Activated naive CD8-positive, alpha-beta T cell treated with anti-CD3 and anti-CD28 coated beads, Interleukin-2, amount 50 U/mL, for 16 hours (primary cell): Measurements from ENCODE around the gene PTEN.

ENCODE experiments used
- DNase-seq: peaks from one replicate; pipeline ENCODE4 v3.0.0-alpha.2; 2020; ENCODE audit warnings: low read depth, low spot score

PTEN gene

DNA sequence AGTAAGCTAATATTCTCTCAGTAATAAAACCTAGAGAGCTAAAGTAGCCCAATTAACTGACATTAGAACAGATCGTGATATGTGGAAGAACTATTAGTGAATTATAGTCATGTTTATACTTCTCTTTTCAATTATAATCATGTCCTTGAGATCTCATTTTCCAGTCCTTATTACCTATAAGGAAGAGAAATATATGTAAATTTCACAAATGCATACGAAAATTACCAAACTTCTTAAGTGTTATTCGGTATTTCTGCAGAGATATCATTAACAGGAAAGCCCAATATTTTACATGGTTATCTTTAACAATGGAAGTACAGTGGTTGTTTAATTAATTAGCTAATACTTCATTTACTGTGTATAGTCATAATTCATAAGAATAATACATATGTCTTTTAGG lies 110.7 kb downstream of the PTEN start:
- DNase-seq = no peak

DNA sequence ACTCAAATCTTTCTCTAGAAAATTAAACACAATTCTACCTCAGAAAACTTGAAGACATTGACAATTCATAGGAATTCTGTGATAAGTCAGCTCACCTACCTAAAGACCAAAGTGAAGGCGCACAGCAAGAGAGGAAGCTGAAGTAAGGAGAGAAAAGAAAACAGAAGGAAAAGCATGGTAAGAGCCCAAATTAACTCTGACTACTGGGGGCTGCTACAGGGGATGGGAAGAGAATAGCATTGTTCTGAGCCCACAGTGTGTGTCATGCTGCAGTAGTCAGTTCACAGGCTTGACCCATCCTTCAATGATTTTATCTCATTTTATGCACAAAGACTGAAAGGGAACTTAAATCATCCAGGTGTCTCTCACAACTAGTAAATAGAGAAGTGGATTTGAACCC lies 111.3 kb downstream of the PTEN start:
- DNase-seq = no peak

DNA sequence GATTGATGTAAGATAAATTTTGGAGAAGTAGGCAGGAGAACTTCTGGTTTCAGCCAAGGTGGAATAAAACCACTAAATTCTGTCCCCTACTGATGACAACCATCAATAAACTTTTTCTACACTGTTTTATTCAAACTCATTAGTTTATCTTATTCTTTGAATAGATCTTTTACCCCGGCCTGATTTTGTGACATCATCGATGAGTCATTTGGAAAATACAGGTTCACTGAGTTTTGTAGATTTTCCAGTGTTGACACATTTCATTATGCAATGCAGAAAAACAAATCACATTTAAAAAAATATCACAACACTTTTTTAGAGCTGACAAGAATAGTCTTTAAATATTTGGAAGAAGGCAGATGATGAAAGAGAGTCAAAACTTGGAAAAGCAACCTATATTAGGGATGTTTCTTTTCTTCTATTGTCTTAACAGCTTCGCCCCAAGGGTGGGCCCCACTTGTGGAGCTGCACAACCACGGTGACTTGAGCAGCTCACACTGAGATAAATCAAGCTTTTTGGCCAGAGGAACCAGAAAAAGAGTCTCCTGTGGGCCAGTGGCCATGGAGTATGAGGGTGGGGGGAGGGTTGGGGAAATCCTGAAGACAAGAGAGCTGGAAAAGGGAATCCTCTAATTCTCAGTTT lies 112.8 kb downstream of the PTEN start:
- DNase-seq = no peak

DNA sequence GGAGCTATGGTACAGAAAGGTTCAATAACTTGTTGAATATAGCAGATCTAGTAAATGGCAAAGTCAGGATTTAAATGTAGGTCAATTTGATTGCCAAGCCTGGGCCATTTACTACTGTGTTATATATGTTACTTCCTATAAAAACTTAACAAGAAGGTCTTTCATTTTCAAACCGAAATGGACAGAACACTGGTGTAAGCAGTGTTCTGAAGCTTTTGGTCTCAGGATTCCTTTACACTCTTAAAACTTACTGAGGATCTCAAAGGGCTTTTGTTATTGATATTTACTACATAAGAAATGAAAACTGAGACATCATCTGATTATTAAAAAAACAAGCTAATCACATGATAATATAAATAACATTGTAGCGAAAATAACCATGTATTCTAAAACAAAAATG lies 114.7 kb downstream of the PTEN start:
- no peak for DNase-seq

DNA sequence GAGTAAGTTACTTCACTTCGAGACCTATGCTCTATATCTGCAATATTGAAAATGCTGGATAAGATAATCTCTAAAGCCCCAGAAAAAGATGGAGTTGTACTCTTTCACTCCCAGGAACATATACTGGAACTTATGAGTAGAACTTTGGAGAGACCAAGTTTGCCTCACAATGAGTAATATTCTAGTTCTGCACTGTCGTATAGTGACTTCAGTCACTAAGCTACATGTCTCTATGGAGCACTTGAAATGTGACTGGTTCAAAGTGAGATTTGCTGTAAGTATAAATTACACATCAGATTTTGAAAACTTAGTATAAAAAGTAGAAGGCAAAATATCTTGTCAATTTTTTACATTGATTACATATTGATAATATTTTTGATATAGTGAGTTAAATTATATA lies 116.4 kb downstream of the PTEN start:
- no peak for DNase-seq

DNA sequence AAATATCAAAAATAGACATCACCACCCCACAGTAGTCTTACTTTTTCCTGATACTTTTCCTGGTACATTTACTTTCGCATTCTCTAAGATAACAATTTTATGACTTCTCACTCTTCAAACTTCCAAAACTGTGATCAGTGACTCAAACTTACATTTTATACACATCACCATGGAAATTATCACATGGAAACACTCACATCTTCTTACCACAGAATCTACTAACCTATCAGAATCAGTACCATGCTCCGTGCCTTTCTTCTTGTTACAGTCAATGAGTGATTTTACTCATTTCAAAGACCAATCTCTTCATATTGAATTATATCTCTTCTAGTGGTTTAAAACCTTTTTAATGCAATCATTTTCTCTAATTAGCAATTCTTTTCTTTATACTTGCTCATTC lies 120.3 kb downstream of the PTEN start:
- DNase-seq = no peak

DNA sequence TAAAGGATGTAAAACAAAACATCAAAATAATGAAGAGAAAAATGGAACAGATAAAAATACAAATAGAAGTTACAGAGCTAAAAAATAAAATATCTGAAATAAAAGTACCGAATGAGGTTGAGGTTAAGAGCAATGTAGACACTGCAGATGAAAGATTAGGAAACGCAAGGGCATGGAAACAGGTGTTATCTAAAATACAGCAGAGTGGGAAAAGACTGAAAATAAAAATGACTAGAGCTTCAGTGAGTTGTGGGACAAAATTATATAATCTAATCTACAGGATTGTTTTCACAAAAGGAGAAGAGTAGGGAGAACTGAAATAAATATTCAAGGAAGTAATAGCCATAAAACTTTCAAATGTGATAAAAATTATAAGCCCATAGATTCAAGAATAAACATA lies 123.8 kb downstream of the PTEN start:
- DNase-seq = no peak

DNA sequence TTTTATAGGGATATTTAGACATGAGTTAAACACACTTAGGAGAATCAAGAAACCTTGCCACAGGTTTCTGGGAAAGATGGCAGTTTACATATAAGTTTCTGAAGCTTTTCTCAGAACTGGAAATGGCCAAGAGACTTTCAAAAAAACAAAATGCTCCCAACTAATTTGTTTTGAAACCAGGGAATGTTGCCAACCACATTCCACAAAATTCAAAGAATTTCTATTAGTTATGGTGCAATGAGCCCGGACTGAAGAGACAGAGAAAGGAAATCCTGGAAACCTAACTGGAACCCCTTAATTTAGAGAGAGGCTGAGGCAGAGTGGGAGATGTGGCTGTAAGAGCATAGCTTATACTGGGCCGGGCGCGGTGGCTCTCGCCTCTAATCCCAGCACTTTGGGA lies 128.5 kb downstream of the PTEN start:
- DNase-seq = no peak

DNA sequence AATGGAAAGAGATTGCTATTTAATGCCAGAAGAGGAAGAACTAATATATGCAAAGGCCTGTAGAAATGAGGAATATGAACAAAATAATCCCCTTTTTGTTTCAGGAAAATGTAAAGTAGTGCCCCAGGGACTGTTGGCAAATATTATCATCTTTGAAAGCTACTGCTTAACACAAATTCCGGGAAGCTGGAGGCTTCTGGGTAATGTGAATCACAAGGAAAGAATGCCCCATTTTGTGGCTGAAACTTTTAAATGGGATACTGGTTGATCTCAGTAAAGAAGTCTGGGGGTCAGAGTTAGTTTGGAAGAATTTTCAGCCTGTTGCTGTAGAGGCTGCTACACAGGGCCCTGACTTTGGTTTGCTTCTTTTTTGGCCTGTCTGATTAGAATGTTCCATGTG lies 141.0 kb downstream of the PTEN start:
- no peak for DNase-seq

DNA sequence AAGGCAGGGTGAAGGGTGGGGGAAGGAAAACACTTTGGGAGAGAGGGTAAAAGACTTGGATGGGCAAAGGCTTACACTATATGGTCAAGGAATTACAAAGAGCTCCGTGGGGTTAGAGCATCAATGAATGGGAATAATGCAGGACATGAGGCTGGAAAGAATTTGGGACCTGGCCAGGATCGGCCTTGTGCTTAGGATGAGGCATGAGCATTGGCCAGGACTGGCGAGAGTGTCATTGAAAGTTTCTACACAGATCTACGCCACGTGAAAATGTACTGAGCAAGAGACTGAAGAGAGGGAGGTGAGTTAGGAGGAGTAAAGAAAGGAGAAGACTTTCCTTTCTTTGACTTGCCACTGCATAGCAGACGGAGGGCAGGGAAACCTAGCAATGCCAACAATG lies 142.8 kb downstream of the PTEN start:
- DNase-seq = no peak

DNA sequence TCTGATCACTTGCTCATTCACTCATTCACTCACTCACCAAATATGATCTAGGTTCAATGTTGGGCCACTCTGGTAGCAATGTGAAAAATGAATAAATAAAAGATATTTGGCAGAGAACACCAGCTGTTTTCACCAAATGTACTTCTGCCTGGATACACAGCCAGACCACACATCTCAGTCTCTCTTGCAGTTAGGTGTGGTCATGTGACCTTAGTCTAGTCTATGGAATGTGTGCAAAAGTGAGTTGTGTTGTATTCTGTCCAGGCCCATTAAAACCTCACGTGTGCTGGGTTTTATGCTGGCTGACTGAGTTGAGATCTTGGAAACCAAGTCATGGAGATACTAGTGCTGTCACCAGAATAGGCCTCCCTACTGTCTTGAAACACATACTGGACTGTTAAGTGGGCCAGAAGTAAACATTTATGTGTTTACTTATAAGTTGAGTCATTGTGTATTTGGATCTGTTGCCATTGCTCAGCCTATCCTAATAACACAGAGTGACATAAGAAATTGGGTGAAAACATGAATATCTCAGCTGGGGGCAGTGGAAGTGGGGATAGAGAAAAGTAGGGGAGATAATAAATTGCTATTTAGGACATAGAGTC lies 145.5 kb downstream of the PTEN start:
- no peak for DNase-seq

DNA sequence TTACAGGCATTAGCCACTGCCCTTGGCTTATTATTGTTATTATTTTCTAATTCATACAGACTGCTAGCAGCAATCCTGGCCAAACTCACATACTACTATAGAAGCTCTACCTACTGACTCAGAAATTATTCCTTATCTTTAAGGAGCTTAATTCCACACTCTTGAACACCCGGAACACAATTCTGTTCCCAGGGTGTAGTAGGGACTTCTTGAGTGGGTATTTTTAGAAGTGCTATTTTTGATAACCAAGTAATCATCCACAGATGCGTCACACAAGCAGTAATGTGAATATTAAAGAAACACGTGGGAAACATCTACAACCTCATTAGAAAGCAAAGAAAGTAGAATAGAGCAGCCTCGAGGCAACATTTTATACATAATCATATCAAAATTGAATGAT lies 149.2 kb downstream of the PTEN start:
- DNase-seq = no peak

DNA sequence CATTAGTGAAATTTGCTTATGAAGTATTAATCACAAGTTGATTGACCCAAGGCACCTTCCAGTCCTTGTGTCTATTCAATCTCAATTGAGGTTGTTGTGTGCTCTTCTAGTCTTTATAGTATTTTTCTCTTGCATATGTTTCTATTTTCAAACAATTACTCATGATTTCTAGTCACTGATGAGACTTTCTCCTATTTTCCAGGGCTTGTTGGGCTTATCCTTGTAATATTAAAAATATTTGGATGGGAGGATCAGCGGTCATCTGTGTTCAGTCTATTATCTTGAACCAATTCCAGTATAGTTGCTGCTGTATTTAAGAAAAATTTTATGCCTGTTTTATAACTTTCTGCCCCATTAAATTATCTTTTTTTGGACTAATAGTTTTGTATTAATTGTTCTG lies 154.4 kb downstream of the PTEN start:
- no peak for DNase-seq

DNA sequence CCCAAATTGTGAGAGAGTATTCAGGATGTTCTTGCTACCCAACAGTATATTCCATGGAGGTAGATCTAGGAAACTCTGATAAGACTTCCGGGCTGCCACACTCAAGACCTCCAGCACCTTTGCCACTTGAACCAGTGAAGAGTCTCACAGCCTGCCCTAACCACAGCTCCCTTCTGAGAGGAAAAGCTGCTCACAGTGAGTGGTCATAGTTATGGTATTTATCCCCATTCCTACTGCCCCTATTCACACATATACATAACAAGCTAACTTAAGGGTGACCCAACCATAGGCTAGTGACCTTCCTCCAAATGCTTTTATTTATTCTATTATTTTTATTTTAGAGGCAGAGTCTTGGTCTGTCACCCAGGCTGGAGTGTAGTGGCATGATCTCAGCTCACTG lies 156.3 kb downstream of the PTEN start:
- DNase-seq = no peak
